Fibroblast of peridontal ligament (primary cell): ENCODE measurements around the gene ADAMTS14.

ENCODE experiments used
- DNase-seq: peaks from one replicate; pipeline ENCODE4 v3.0.0-alpha.2; 2010; ENCODE audit errors: extremely low read depth

Gene ADAMTS14

DNA sequence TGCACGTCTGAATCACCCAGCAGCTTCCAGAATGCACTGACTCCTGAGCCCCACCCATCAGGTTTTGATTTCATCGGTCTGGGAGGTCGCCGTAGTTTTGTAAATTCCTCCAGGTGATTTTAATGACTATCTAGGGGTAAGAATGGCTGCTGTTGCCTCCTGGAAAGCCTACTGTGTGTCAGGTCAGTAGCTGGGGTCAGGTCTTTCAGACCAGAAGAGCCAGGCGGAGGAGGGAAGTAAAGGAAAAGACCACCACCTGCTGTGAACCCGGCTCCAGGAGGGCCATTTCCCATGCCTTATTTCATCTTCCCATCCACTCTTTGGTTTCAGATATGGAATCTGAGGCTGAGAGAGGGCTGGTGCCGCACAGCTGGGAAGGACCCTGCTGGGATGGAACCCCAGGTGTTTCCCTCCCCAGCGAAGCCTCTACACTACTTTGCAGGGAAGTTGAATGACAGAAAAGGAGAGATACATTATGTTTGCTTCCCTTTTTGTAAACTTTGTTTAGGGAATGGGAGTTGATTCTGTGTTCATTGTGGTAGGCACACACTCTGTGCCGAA, 19.8 kb downstream of the ADAMTS14 start:
- no peak for DNase-seq

GRCh38 chr10:70693619-70694335, 21.5 kb downstream of the ADAMTS14 start:
- peak; percentile 98 for DNase-seq

GRCh38 chr10:70694418-70695141, 22.3 kb downstream of the ADAMTS14 start:
- peak; percentile 96 for DNase-seq

GRCh38 chr10:70695241-70696030, 23.1 kb downstream of the ADAMTS14 start:
- peak; percentile 31 for DNase-seq

GRCh38 chr10:70698211-70698610, 25.9 kb downstream of the ADAMTS14 start:
- DNase-seq: no peak

GRCh38 chr10:70699063-70699658, 26.9 kb downstream of the ADAMTS14 start:
- DNase-seq: no peak

- no peak for DNase-seq
Measured at GRCh38 chr10:70699659-70700174, 27.4 kb downstream of the ADAMTS14 start.

GRCh38 chr10:70702190-70702763, 30.0 kb downstream of the ADAMTS14 start:
- no peak for DNase-seq

DNA sequence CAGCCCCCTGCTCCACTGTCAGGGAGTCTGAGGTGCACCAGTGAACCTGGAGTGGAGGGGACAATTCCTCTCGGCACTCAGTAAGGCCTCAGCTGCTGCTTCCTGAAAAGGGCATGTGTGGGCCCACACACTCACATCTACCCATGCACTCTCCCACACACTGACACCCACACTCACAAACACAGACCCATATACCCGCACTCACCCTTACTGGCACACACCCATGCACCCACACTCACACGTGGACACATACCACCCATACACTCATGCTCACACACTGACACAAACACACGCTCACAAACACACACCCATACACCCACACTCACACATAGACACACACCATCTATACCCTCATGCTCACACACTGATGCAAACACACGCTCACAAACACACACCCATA, 31.9 kb downstream of the ADAMTS14 start:
- DNase-seq: no peak

- no peak for DNase-seq
Measured at GRCh38 chr10:70705121-70705861, 33.0 kb downstream of the ADAMTS14 start.

- no peak for DNase-seq
Measured at GRCh38 chr10:70711177-70711576, 38.9 kb downstream of the ADAMTS14 start.

GRCh38 chr10:70711911-70712310, 39.6 kb downstream of the ADAMTS14 start:
- no peak for DNase-seq

GRCh38 chr10:70714245-70714644, 41.9 kb downstream of the ADAMTS14 start:
- DNase-seq: no peak

- DNase-seq: peak; percentile 27
Measured at GRCh38 chr10:70714951-70715350, 42.6 kb downstream of the ADAMTS14 start.

DNA sequence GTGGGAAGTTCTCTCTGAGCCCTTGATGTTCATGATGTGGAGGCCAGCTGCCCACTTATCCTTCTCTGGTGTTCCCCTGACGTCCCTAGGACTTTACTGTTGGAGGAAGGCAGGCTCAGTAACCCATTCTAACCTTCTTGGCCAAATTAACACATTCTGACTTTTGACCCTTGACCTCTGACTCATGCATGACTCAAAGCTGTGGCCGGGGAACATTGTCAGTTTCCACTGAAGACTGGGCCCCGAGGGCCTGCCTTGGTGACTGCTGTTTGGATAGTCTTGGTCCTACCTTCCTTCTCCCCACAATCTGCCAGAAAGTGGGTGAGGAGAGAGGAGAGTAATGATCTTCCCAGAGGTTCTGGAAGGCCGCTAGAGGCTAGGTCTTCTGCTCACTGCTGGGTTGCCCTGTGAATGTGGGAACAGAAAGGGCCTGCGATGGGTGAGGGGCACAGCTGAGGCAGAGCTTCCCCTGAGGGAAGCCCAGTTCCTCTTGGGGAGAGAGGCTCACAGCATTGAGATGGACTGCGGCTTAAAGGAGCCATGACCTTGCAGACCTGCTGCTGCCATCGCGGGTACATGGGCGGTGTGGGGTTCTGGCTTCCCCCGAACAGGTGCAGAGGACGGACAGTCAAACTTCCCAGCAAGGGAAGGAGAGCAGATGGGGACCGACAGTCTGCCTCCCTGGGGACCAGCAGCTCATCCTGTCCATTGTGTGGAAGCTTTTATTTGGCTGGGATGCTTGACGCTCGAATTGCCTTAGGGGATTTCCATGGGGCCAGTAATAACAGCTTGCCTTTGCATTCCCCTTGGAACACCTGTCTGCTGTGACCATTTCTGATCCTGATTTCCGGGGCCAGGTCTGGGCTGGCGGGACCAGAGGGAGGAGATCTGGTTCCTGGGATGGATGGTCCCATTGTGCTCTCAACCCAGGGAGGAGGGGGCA, 43.8 kb downstream of the ADAMTS14 start:
- peak; percentile 49 for DNase-seq

GRCh38 chr10:70722820-70723424, 50.6 kb downstream of the ADAMTS14 start:
- DNase-seq: peak; percentile 70

GRCh38 chr10:70723771-70724170, 51.5 kb downstream of the ADAMTS14 start:
- no peak for DNase-seq

GRCh38 chr10:70726909-70727495, 54.7 kb downstream of the ADAMTS14 start:
- DNase-seq: no peak
